Measurements from ENCODE around the gene TEK.

TEK gene

DNA sequence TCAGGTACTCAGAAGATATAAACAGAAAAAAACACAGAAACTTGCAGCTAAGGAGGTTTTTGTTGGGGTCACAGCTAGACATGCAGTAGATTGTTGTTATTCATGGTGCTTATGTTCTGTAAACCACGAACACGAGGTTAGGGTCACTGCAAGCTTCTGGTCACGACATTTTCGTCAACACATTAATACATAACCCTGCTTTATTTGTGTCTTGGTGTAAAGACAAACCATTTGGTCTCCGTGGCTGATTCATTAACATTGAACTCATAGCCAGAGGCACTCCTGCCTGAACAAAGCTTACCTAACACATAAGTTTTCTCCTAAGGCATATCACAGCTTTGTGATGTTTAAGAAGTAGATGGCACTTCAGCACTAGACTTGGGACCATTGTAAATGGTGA is 16.9 kb downstream of the TEK start:
- Histone ChIP-seq H3K9ac (ENCODE audit: low read length) (no peak overlapping the region), H3K27ac (ENCODE audit: low read length) (no peak overlapping the region), H3K27me3 (ENCODE audit: control insufficient read depth, insufficient read depth, low read length) (no peaks in the 10 kb centered on the region), H3K4me3 (ENCODE audit: low read length) (no peak overlapping the region), H3K36me3 (ENCODE audit: control insufficient read depth, low read depth, low read length) (no peaks in the 10 kb centered on the region), H3K9me3 (ENCODE audit: control insufficient read depth, low read depth, low read length) (no peaks in the 10 kb centered on the region), H3K4me1 (ENCODE audit: control insufficient read depth, low read depth, low read length) (peaks cover 4% of the 10 kb centered on the region)

DNA sequence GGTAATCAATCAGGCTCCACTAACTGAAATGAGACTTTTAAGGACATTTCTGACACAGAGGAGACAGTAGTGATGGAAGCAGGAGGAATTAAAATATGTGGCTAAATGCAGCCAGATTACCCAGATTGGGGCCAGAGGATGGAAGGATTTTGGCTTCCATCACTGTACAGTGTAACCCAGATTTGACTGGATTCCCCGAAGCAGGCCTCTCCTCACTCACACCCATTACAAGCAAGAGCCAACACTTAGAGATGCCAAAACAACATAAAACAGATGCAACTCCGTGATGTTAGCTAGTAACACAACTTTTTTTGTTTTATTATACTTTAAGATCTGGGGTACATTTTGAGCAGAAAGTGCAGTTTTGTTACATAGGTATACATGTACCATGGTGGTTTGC is 17.6 kb downstream of the TEK start:
- H3K4me1 ChIP-seq (ENCODE audit: control insufficient read depth, low read depth, low read length): peaks cover 4% of the 10 kb centered on the region
- no peaks in the 10 kb centered on the region for H3K9me3 ChIP-seq (ENCODE audit: control insufficient read depth, low read depth, low read length)
- no peaks in the 10 kb centered on the region for H3K27me3 ChIP-seq (ENCODE audit: control insufficient read depth, insufficient read depth, low read length)
- H3K27ac ChIP-seq (ENCODE audit: low read length): no peak overlapping the region
- no peak overlapping the region for H3K9ac ChIP-seq (ENCODE audit: low read length)
- no peaks in the 10 kb centered on the region for H3K36me3 ChIP-seq (ENCODE audit: control insufficient read depth, low read depth, low read length)
- no peak overlapping the region for H3K4me3 ChIP-seq (ENCODE audit: low read length)

DNA sequence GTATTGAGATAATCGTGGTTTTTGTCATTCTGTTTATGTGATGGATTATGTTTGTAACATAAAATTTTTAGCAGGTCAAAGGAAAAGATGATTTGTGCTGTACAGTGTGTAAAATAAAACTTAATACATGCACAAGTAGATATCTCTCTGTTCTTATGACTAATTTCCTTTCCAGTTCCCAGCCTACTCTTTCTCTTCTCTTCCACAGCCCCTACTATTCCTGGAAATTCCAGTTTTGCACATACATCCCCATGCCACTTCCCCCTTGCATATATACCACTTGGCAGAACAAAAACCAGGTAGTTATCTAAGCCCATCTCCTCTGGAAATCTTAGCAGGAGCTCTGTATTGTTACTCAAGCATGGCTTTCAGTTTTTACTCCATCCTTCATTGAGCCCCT is 20.2 kb downstream of the TEK start:
- no peaks in the 10 kb centered on the region for H3K36me3 ChIP-seq (ENCODE audit: control insufficient read depth, low read depth, low read length)
- H3K4me1 ChIP-seq (ENCODE audit: control insufficient read depth, low read depth, low read length): no peaks in the 10 kb centered on the region
- H3K9me3 ChIP-seq (ENCODE audit: control insufficient read depth, low read depth, low read length): no peaks in the 10 kb centered on the region
- no peak overlapping the region for H3K4me3 ChIP-seq (ENCODE audit: low read length)
- H3K27me3 ChIP-seq (ENCODE audit: control insufficient read depth, insufficient read depth, low read length): no peaks in the 10 kb centered on the region
- no peak overlapping the region for H3K27ac ChIP-seq (ENCODE audit: low read length)
- H3K9ac ChIP-seq (ENCODE audit: low read length): no peak overlapping the region

DNA sequence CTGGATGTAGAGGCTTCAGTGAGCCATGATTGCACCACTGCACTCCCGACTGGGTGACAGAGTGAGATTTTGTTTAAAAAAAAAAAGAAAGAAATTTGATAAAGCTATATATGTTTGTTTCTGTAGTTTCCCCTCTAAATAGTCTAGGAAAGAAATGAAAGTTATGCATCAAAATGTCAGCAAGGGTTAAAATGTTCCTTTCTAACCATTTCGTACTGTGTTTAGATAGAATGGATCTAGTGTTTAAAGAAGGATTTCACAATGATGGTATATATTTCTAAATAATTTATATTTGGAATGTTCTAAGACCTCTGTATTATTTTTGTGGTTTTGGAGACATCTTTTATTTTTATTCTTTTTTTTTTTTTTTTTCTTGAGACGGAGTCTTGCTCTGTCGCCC is 22.7 kb downstream of the TEK start:
- Histone ChIP-seq H3K4me1 (ENCODE audit: control insufficient read depth, low read depth, low read length) (no peaks in the 10 kb centered on the region), H3K27ac (ENCODE audit: low read length) (no peak overlapping the region), H3K9ac (ENCODE audit: low read length) (no peak overlapping the region), H3K36me3 (ENCODE audit: control insufficient read depth, low read depth, low read length) (no peaks in the 10 kb centered on the region), H3K9me3 (ENCODE audit: control insufficient read depth, low read depth, low read length) (no peaks in the 10 kb centered on the region), H3K27me3 (ENCODE audit: control insufficient read depth, insufficient read depth, low read length) (no peaks in the 10 kb centered on the region), H3K4me3 (ENCODE audit: low read length) (no peak overlapping the region)

DNA sequence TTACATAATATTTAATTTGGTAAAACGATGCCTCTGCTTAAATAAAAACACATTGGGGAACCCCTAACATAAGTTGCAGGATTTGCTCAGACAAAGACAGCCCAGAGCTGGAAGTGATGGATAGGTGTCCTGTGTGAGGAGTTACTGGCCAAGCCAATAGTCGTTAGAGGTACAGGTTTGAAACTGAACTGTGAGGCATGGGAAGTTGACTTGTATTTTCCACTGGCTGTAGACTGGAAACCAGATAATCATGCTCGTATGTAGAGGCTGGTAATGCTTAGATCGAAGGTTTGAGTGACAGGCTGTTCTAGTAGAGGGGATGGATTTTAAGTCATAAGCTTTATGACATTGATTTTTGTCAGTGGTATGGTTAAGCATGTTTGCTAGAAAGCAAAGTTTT is 24.8 kb downstream of the TEK start:
- Histone ChIP-seq H3K4me3 (ENCODE audit: low read length) (no peak overlapping the region), H3K27me3 (ENCODE audit: control insufficient read depth, insufficient read depth, low read length) (no peaks in the 10 kb centered on the region), H3K9me3 (ENCODE audit: control insufficient read depth, low read depth, low read length) (no peaks in the 10 kb centered on the region), H3K27ac (ENCODE audit: low read length) (no peak overlapping the region), H3K9ac (ENCODE audit: low read length) (no peak overlapping the region), H3K4me1 (ENCODE audit: control insufficient read depth, low read depth, low read length) (no peaks in the 10 kb centered on the region), H3K36me3 (ENCODE audit: control insufficient read depth, low read depth, low read length) (no peaks in the 10 kb centered on the region)

DNA sequence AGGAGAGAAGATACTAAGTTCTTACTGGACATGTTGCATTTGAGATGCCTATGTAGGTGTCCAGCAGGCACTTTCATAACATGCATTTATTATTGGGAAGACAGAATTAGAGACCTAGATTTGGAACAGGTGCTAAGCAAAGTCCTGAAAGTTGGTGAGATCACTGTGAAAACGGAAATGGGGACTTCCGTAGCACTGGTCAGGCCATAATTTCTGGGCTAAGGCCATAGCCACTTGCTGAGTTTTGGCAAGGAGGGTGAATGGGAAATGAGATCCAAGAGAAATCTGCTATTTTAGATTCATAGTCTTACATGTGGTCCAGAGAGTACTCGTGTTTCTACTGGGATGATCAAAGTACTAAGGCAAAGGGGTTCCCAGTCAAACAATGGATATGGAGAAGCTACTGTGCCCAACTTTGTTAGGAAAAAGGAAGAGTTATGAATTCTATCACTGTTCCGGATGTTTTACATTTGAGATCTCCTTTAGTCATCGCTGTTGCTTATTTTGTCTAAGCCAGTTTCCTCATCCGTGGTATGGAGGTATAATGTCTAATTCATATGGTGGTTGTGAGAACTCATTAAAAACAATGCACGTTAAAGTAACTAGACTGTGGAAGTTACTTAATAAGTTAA is 33.4 kb downstream of the TEK start:
- H3K27ac ChIP-seq (ENCODE audit: low read length): no peak overlapping the region

DNA sequence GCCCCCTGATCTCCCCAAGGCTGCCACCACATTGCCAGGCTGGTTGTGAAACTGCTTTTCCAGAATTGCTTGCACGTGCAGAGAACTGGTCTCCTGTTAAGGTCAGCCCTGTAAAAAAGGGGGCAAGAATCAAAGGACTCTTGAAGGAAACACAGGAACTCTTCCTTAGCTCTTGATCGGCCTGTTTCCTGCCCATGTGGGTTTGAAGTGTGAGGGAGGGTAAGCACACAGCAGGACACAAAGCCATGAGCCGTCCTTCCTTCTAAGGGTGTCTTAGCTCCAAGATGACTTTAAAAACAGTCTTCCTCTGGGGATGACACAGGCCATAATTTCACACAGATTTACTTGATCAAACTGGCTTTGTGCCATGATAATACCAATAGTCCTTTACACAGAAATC is 36.1 kb downstream of the TEK start:
- H3K9ac ChIP-seq (ENCODE audit: low read length): no peak overlapping the region
- H3K36me3 ChIP-seq (ENCODE audit: control insufficient read depth, low read depth, low read length): no peaks in the 10 kb centered on the region
- no peaks in the 10 kb centered on the region for H3K27me3 ChIP-seq (ENCODE audit: control insufficient read depth, insufficient read depth, low read length)
- no peak overlapping the region for H3K27ac ChIP-seq (ENCODE audit: low read length)
- peaks cover 3% of the 10 kb centered on the region for H3K4me1 ChIP-seq (ENCODE audit: control insufficient read depth, low read depth, low read length)
- H3K9me3 ChIP-seq (ENCODE audit: control insufficient read depth, low read depth, low read length): no peaks in the 10 kb centered on the region
- H3K4me3 ChIP-seq (ENCODE audit: low read length): no peak overlapping the region

More for the DNA sequence above, 33.4 kb downstream of the TEK start:
- H3K4me3 ChIP-seq (ENCODE audit: low read length): no peak overlapping the region
- no peaks in the 10 kb centered on the region for H3K27me3 ChIP-seq (ENCODE audit: control insufficient read depth, insufficient read depth, low read length)
- H3K4me1 ChIP-seq (ENCODE audit: control insufficient read depth, low read depth, low read length): peaks cover 3% of the 10 kb centered on the region
- no peaks in the 10 kb centered on the region for H3K9me3 ChIP-seq (ENCODE audit: control insufficient read depth, low read depth, low read length)
- no peaks in the 10 kb centered on the region for H3K36me3 ChIP-seq (ENCODE audit: control insufficient read depth, low read depth, low read length)
- H3K9ac ChIP-seq (ENCODE audit: low read length): no peak overlapping the region

DNA sequence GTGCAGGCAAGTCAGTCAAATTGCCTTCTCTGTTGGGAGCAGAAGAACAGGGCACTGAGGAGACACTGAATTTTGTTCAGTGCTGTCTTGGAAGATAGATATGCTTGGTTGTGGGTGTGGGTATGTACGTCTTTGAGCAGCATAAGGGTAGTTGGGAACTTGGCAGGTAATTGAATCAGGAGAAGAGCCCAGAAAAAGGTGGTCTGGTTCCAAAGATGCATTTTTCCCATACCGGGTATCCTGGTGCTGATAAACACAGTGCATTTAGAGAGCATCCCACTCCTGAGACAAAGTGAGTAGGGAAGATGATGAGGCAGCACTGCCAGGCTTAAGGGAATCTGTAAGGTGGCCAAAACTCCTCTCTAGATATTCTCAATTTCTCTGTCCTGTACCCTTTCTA is 40.6 kb downstream of the TEK start:
- no peaks in the 10 kb centered on the region for H3K27me3 ChIP-seq (ENCODE audit: control insufficient read depth, insufficient read depth, low read length)
- H3K9ac ChIP-seq (ENCODE audit: low read length): no peak overlapping the region
- H3K36me3 ChIP-seq (ENCODE audit: control insufficient read depth, low read depth, low read length): no peaks in the 10 kb centered on the region
- no peaks in the 10 kb centered on the region for H3K9me3 ChIP-seq (ENCODE audit: control insufficient read depth, low read depth, low read length)
- H3K27ac ChIP-seq (ENCODE audit: low read length): no peak overlapping the region
- no peak overlapping the region for H3K4me3 ChIP-seq (ENCODE audit: low read length)
- H3K4me1 ChIP-seq (ENCODE audit: control insufficient read depth, low read depth, low read length): peaks cover 3% of the 10 kb centered on the region

DNA sequence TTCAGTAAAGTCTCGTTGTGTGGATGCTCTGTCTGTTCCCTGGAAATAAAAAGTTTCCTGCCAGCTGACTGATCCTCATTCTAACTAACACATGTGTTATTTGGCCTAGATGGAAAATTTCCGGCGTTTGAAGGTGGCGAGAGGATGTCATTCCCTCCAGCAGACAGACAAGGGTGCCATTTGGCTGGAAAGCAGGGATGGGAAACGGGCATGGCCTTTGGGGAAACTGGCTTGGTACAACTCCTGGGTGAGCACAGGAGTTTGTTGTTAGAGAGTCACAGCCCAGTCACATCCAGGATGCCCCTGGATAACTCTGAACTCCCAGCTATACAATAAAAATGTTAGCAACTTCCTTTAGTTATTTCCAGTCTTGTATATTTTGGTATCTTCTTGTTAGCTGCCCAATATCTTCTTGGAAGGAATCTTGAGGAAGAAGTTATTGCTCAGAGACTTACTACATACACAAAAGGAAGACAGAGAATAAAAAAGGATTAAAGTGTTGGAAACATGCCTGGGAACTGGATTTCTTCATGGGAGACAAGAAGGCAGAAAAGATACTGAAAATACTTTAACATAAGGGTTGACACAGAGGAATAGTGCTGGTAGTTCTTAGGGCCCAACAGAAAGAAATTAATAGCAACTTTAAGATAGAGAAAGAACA is 41.9 kb downstream of the TEK start:
- Histone ChIP-seq H3K27me3 (ENCODE audit: control insufficient read depth, insufficient read depth, low read length) (no peaks in the 10 kb centered on the region), H3K4me3 (ENCODE audit: low read length) (no peak overlapping the region), H3K9me3 (ENCODE audit: control insufficient read depth, low read depth, low read length) (no peaks in the 10 kb centered on the region), H3K36me3 (ENCODE audit: control insufficient read depth, low read depth, low read length) (no peaks in the 10 kb centered on the region), H3K27ac (ENCODE audit: low read length) (no peak overlapping the region), H3K4me1 (ENCODE audit: control insufficient read depth, low read depth, low read length) (no peaks in the 10 kb centered on the region), H3K9ac (ENCODE audit: low read length) (no peak overlapping the region)

DNA sequence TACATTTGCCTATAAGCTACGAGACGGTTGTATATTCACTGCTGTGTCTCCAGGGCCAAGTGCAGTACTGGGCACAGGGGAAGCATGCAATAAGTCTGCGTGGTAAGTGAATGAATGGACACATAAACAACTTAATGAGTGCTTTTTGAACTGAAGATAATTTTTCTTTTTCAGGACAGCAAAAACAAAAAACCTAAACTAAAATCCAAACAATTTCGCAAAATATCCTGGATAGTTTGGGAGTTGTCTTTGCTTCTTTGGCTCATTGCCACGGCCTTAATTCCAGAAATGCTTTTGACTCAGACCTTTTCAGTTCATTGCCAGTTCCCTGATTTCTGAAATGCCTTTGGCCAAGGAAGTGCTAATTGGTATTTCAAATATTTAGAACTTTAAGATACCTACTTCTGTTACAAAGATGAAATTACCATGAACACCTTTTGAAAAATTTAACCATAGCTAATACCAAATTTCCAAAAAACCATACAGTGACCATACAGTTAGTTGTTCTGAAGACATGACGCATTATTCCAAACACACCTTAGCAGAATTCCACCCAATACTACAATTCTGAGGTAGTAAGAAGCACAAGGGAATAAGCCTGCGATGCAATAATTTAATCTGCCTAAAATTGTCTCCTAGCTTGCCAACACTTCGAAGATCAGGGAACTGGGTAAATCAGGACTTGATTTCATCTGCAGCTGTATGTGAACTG is 42.8 kb downstream of the TEK start:
- H3K4me3 ChIP-seq (ENCODE audit: low read length): no peak overlapping the region
- no peaks in the 10 kb centered on the region for H3K36me3 ChIP-seq (ENCODE audit: control insufficient read depth, low read depth, low read length)
- no peaks in the 10 kb centered on the region for H3K4me1 ChIP-seq (ENCODE audit: control insufficient read depth, low read depth, low read length)
- H3K9ac ChIP-seq (ENCODE audit: low read length): no peak overlapping the region
- no peaks in the 10 kb centered on the region for H3K27me3 ChIP-seq (ENCODE audit: control insufficient read depth, insufficient read depth, low read length)
- no peaks in the 10 kb centered on the region for H3K9me3 ChIP-seq (ENCODE audit: control insufficient read depth, low read depth, low read length)
- no peak overlapping the region for H3K27ac ChIP-seq (ENCODE audit: low read length)

DNA sequence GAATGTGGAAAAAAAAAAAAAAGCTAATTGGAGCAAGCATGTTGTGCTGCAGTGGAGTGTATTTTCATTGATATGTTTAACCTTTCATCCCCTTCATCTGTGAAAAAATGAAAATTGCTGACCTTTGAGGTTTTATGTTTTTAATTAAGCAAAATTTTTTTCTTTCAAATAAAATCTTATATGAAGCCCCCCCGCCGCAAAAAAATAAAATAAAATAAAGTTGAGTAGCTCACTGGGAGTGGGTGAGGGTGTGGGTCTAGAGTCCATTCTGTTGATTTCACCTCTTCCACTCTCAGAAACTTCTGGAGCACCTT is 43.3 kb downstream of the TEK start:
- H3K9ac ChIP-seq (ENCODE audit: low read length): no peak overlapping the region
- no peaks in the 10 kb centered on the region for H3K36me3 ChIP-seq (ENCODE audit: control insufficient read depth, low read depth, low read length)
- no peaks in the 10 kb centered on the region for H3K9me3 ChIP-seq (ENCODE audit: control insufficient read depth, low read depth, low read length)
- H3K27me3 ChIP-seq (ENCODE audit: control insufficient read depth, insufficient read depth, low read length): no peaks in the 10 kb centered on the region
- H3K27ac ChIP-seq (ENCODE audit: low read length): no peak overlapping the region
- H3K4me1 ChIP-seq (ENCODE audit: control insufficient read depth, low read depth, low read length): no peaks in the 10 kb centered on the region
- H3K4me3 ChIP-seq (ENCODE audit: low read length): no peak overlapping the region

DNA sequence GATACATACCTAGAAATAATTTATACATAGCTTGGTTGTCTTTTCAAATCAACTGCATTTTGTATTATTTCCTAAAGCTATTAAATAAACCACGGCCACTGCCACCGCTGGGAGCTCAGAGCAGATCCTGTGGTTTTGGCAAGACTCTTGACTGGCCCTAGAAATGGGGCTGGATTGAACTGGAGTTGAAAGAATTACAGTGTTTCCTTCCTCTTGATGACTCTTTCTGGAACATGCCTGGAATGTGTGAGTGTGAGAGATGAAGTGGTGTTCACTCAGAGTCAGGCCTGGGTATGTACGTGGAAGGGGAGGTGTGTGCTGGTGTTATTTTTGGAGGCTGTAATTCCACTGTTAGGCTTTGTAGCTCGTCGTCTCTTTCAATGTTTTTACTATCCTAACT is 45.9 kb downstream of the TEK start:
- no peak overlapping the region for H3K27ac ChIP-seq (ENCODE audit: low read length)
- H3K4me3 ChIP-seq (ENCODE audit: low read length): no peak overlapping the region
- H3K9ac ChIP-seq (ENCODE audit: low read length): no peak overlapping the region
- no peaks in the 10 kb centered on the region for H3K4me1 ChIP-seq (ENCODE audit: control insufficient read depth, low read depth, low read length)
- H3K9me3 ChIP-seq (ENCODE audit: control insufficient read depth, low read depth, low read length): no peaks in the 10 kb centered on the region
- no peaks in the 10 kb centered on the region for H3K27me3 ChIP-seq (ENCODE audit: control insufficient read depth, insufficient read depth, low read length)
- H3K36me3 ChIP-seq (ENCODE audit: control insufficient read depth, low read depth, low read length): no peaks in the 10 kb centered on the region

All from iPS-18a (cell line).